ENCODE data around the gene ADAMTS1. TPM values are rescaled to one million over a fixed set of nuclear protein-coding genes. Genes with fewer than 3 reads are reported as not detected.

The ADAMTS1 gene
- total RNA-seq, 1 experiment from 2014 or later, result 1.4 TPM

- H3K27ac Mint-ChIP-seq (ENCODE audit: low read depth, unreplicated experiment), result no peak overlapping the region
- ChIA-PET CTCF (no interaction called here), POLR2A (interaction anchor here (1.0 kb wide), 1 partner anchor 9 kb away, joined by 3 read pairs; no protein-coding TSS in a partner anchor)
- H3K4me1 Mint-ChIP-seq (ENCODE audit: insufficient read depth, unreplicated experiment), result peaks cover 8% of the 10 kb centered on the region
- H3K9me3 Mint-ChIP-seq (ENCODE audit: unreplicated experiment), result no peaks in the 10 kb centered on the region
- no peak for TF ChIP-seq CTCF (IDR thresholded peaks at IDR 0.05; ENCODE audit: unreplicated experiment)
- intact Hi-C loops (cut with micrococcal nuclease), result no loop called here
- H3K4me3 Mint-ChIP-seq (ENCODE audit: unreplicated experiment), result no peak overlapping the region
- no peaks in the 10 kb centered on the region for H3K27me3 Mint-ChIP-seq (ENCODE audit: insufficient read depth, unreplicated experiment)
- BruUV-seq (replicated peaks), result no TSS peak
- no peak for DNase-seq (ENCODE audit: unreplicated experiment)
- H3K36me3 Mint-ChIP-seq (ENCODE audit: insufficient read depth, unreplicated experiment), result no peaks in the 10 kb centered on the region
Measured at GRCh38 chr21:26812173-26812572, 33.0 kb downstream of the ADAMTS1 start.

GRCh38 chr21:26811482-26811881, 33.7 kb downstream of the ADAMTS1 start:
- BruUV-seq (replicated peaks), result no TSS peak
- no peak for TF ChIP-seq CTCF (IDR thresholded peaks at IDR 0.05; ENCODE audit: unreplicated experiment)
- Mint-ChIP-seq H3K36me3 (ENCODE audit: insufficient read depth, unreplicated experiment) (no peaks in the 10 kb centered on the region), H3K27ac (ENCODE audit: low read depth, unreplicated experiment) (no peak overlapping the region), H3K27me3 (ENCODE audit: insufficient read depth, unreplicated experiment) (no peaks in the 10 kb centered on the region), H3K9me3 (ENCODE audit: unreplicated experiment) (no peaks in the 10 kb centered on the region), H3K4me3 (ENCODE audit: unreplicated experiment) (no peak overlapping the region), H3K4me1 (ENCODE audit: insufficient read depth, unreplicated experiment) (peaks cover 15% of the 10 kb centered on the region)
- intact Hi-C loops (cut with micrococcal nuclease), result no loop called here
- DNase-seq (ENCODE audit: unreplicated experiment), result no peak
- POLR2A ChIA-PET, result interaction anchor here (1.0 kb wide), 1 partner anchor 8 kb away, joined by 3 read pairs; no protein-coding TSS in a partner anchor
- CTCF ChIA-PET, result no interaction called here

GRCh38 chr21:26810676-26811415, 34.4 kb downstream of the ADAMTS1 start:
- H3K4me3 Mint-ChIP-seq (ENCODE audit: unreplicated experiment), result no peak overlapping the region
- BruUV-seq (replicated peaks), result no TSS peak
- TF ChIP-seq CTCF (IDR thresholded peaks at IDR 0.05; ENCODE audit: unreplicated experiment), result no peak
- ChIA-PET POLR2A (no interaction called here), CTCF (no interaction called here)
- H3K27ac Mint-ChIP-seq (ENCODE audit: low read depth, unreplicated experiment), result no peak overlapping the region
- no peaks in the 10 kb centered on the region for H3K36me3 Mint-ChIP-seq (ENCODE audit: insufficient read depth, unreplicated experiment)
- DNase-seq (ENCODE audit: unreplicated experiment), result no peak
- H3K4me1 Mint-ChIP-seq (ENCODE audit: insufficient read depth, unreplicated experiment), result peaks cover 15% of the 10 kb centered on the region
- intact Hi-C loops (cut with micrococcal nuclease), result no loop called here
- no peaks in the 10 kb centered on the region for H3K27me3 Mint-ChIP-seq (ENCODE audit: insufficient read depth, unreplicated experiment)
- H3K9me3 Mint-ChIP-seq (ENCODE audit: unreplicated experiment), result no peaks in the 10 kb centered on the region

GRCh38 chr21:26810266-26810665, 34.9 kb downstream of the ADAMTS1 start:
- Mint-ChIP-seq H3K9me3 (ENCODE audit: unreplicated experiment) (no peaks in the 10 kb centered on the region), H3K27me3 (ENCODE audit: insufficient read depth, unreplicated experiment) (no peaks in the 10 kb centered on the region), H3K4me1 (ENCODE audit: insufficient read depth, unreplicated experiment) (peaks cover 15% of the 10 kb centered on the region), H3K36me3 (ENCODE audit: insufficient read depth, unreplicated experiment) (no peaks in the 10 kb centered on the region), H3K27ac (ENCODE audit: low read depth, unreplicated experiment) (no peak overlapping the region), H3K4me3 (ENCODE audit: unreplicated experiment) (no peak overlapping the region)
- CTCF ChIA-PET, result no interaction called here
- DNase-seq (ENCODE audit: unreplicated experiment), result no peak
- POLR2A ChIA-PET, result no interaction called here
- no TSS peak for BruUV-seq (replicated peaks)
- TF ChIP-seq CTCF (IDR thresholded peaks at IDR 0.05; ENCODE audit: unreplicated experiment), result no peak
- intact Hi-C loops (cut with micrococcal nuclease), result no loop called here
